Body of pancreas (tissue), 4 donors: ENCODE measurements around the gene COX5A.

Experiments used
- POLR2A ChIP-seq, 3 donors: fragments of 450-650 bp; IDR thresholded peaks; one replicate each; pipeline ENCODE4 v1.6.1; 2016; ENCODE audit warnings: antibody characterized with exemption in 3 of 3, mild to moderate bottlenecking in 2 of 3
- TF ChIP-seq, protein P1 (sequence below), 7 experiments: fragments of 450-650 bp in 4 of 7; fragments of 200-600 bp in 3 of 7; sonication (generic) in 3 of 7; IDR thresholded peaks; one replicate each; pipeline ENCODE4 v1.5.1; 2016 to 2019; ENCODE audit warnings: antibody characterized with exemption in 7 of 7

DNA sequence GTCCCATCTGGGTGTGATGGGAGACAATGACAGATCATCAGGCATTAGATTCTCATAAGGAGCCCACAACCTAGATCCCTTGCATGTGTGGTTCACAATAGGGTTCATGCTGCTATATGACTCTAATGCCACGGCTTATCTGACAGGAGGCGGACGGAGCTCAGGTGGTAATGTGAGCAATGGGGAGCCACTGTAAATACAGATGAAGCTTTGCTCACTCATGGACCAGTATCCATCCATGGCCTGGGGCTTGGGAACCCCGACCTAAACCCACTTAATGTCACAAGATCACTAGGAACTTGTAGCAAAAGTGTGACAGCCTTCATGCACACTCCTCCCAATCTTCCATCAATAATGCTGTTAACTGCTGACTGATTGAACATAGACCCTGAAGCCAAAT lies 29.2 kb downstream of the COX5A start:
- TF ChIP-seq, protein P1, sequence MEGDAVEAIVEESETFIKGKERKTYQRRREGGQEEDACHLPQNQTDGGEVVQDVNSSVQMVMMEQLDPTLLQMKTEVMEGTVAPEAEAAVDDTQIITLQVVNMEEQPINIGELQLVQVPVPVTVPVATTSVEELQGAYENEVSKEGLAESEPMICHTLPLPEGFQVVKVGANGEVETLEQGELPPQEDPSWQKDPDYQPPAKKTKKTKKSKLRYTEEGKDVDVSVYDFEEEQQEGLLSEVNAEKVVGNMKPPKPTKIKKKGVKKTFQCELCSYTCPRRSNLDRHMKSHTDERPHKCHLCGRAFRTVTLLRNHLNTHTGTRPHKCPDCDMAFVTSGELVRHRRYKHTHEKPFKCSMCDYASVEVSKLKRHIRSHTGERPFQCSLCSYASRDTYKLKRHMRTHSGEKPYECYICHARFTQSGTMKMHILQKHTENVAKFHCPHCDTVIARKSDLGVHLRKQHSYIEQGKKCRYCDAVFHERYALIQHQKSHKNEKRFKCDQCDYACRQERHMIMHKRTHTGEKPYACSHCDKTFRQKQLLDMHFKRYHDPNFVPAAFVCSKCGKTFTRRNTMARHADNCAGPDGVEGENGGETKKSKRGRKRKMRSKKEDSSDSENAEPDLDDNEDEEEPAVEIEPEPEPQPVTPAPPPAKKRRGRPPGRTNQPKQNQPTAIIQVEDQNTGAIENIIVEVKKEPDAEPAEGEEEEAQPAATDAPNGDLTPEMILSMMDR (IDR thresholded peaks at IDR 0.05) = no peak
- TF ChIP-seq POLR2A (IDR thresholded peaks at IDR 0.05) = no peak
